ENCODE data around the gene RPL28. TPM values are rescaled to one million over a fixed set of nuclear protein-coding genes. Genes with fewer than 3 reads are reported as not detected.
"Not testable (repeated sequence)": the region's sequence is repeated elsewhere in the genome, so short reads cannot be mapped to it uniquely, and the experiment has no call there.

The RPL28 gene
- total RNA-seq, 1 experiment from 2014 or later, result 543 TPM

GRCh38 chr19:55401390-55401789 lies 15.7 kb downstream of the RPL28 start:
- not testable (repeated sequence) for DNase-seq (ENCODE audit: low read depth in 1 of 2, low spot score in 2 of 2); H3K9me3 ChIP-seq (replicated peaks); H3K4me3 ChIP-seq; H3K27me3 ChIP-seq (replicated peaks); H3K27ac ChIP-seq
- Histone ChIP-seq H3K4me1 (replicated peaks) (peaks cover 35% of the 10 kb centered on the region), H3K36me3 (peaks cover 73% of the 10 kb centered on the region)

GRCh38 chr19:55402509-55402908 lies 16.8 kb downstream of the RPL28 start:
- Histone ChIP-seq H3K4me1 (replicated peaks) (peaks cover 38% of the 10 kb centered on the region), H3K4me3 (no peak overlapping the region), H3K27ac (no peak overlapping the region), H3K27me3 (replicated peaks) (no peaks in the 10 kb centered on the region), H3K9me3 (replicated peaks) (0 out of 2 replicates have a peak, but pooled peaks cover 3% of the 10 kb centered on the region), H3K36me3 (peaks cover 84% of the 10 kb centered on the region)
- DNase-seq (ENCODE audit: low read depth in 1 of 2, low spot score in 2 of 2), result no peak

GRCh38 chr19:55405638-55406037 lies 19.9 kb downstream of the RPL28 start:
- Histone ChIP-seq H3K9me3 (replicated peaks) (peaks cover 6% of the 10 kb centered on the region; the same call in 1 of the 2 replicates), H3K4me3 (peak overlapping the region; percentile 96), H3K27me3 (replicated peaks) (no peaks in the 10 kb centered on the region), H3K4me1 (replicated peaks) (peaks cover 45% of the 10 kb centered on the region), H3K36me3 (peaks cover 70% of the 10 kb centered on the region), H3K27ac (no peak overlapping the region)
- DNase-seq (ENCODE audit: low read depth in 1 of 2, low spot score in 2 of 2), result no peak

GRCh38 chr19:55406091-55406825 lies 20.5 kb downstream of the RPL28 start:
- H3K4me3 ChIP-seq, result peak overlapping the region; percentile 96
- H3K36me3 ChIP-seq, result peaks cover 63% of the 10 kb centered on the region
- H3K4me1 ChIP-seq (replicated peaks), result peaks cover 45% of the 10 kb centered on the region
- H3K9me3 ChIP-seq (replicated peaks), result peaks cover 6% of the 10 kb centered on the region; the same call in 1 of the 2 replicates
- DNase-seq (ENCODE audit: low read depth in 1 of 2, low spot score in 2 of 2), result no peak
- H3K27ac ChIP-seq, result no peak overlapping the region; the same call in 1 of the 2 replicates
- no peaks in the 10 kb centered on the region for H3K27me3 ChIP-seq (replicated peaks)

- DNase-seq (ENCODE audit: low read depth in 1 of 2, low spot score in 2 of 2), result no peak
- H3K27ac ChIP-seq, result peak overlapping the region; percentile 100
- H3K36me3 ChIP-seq, result peaks cover 56% of the 10 kb centered on the region
- H3K9me3 ChIP-seq (replicated peaks), result peaks cover 6% of the 10 kb centered on the region; the same call in 1 of the 2 replicates
- H3K4me3 ChIP-seq, result peak overlapping the region; percentile 96
- no peaks in the 10 kb centered on the region for H3K27me3 ChIP-seq (replicated peaks)
- H3K4me1 ChIP-seq (replicated peaks), result peaks cover 45% of the 10 kb centered on the region
Observed at GRCh38 chr19:55406826-55407549, 21.3 kb downstream of the RPL28 start.

DNA sequence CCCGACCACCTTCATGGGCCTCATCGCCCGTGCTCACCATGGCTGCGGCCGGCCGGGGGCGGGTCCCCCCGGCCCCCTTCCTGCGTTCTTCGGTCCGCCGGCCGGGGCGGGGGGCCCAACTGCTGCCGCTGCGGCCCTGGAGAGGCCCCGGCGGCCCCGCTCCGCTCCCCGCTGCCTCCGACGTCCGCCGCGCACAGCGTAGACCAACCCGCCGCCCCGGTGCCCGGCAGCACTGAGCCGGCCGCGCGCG lies 21.7 kb downstream of the RPL28 start, which contains the start of gene UBE2S:
Gene UBE2S, minus strand, starts transcription at position 239 of the 250 bp plus-strand sequence. Its CDS starts 199 bp downstream, at position 40.
- Histone ChIP-seq H3K4me3 (peak within 1 kb of the TSS; percentile 96), H3K36me3 (peaks cover 51% of the 10 kb centered on the region), H3K4me1 (replicated peaks) (peaks cover 41% of the 10 kb centered on the region), H3K27ac (peak within 1 kb of the TSS; percentile 100)
- DNase-seq (ENCODE audit: low read depth in 1 of 2, low spot score in 2 of 2); H3K9me3 ChIP-seq (replicated peaks); H3K27me3 ChIP-seq (replicated peaks): not testable (repeated sequence)

DNA sequence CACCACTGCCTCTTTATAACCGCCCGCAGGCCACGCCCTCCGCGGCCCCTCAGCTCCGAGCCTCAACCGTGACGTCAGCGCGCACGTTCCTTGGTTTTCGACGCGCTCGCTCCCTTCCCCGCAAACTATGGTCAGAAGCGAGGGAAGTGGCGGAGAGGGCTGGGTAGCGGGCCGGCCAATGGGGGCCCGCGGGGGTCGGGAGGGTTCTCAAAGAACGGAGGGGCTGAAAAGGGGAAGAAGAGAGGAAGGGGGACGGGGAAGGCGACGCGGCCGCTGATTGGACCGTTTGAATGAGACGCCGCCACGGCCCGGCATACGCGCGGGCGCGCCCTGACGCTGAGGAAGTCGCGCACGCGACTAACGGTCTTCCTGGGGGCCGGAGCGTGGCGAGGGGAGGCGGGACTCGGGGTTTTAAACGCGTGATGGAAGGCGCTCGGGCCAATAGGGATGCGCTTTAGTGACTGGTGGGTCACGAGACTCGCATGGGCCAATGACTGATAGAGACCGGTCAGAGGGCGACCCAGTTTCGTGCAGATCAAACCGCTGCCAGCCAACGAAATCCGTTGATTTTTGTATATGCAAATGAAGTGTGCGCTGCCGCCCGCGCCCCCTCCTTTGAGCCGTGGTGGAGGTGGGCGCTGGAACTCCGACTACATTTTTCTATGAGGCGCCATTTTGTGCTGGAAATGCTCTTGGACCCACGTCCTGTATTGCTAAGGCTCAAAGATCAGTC lies 22.2 kb downstream of the RPL28 start:
- Histone ChIP-seq H3K27me3 (replicated peaks) (no peaks in the 10 kb centered on the region), H3K4me1 (replicated peaks) (peaks cover 38% of the 10 kb centered on the region), H3K27ac (peak overlapping the region; percentile 100), H3K36me3 (peaks cover 46% of the 10 kb centered on the region), H3K4me3 (peak overlapping the region; percentile 96), H3K9me3 (replicated peaks) (peaks cover 6% of the 10 kb centered on the region; the same call in 1 of the 2 replicates)
- DNase-seq (ENCODE audit: low read depth in 1 of 2, low spot score in 2 of 2), result peak; percentile 98 to 99

GRCh38 chr19:55408533-55408872 lies 22.8 kb downstream of the RPL28 start:
- H3K9me3 ChIP-seq (replicated peaks), result peaks cover 6% of the 10 kb centered on the region; the same call in 1 of the 2 replicates
- H3K27ac ChIP-seq, result peak overlapping the region; percentile 100
- H3K36me3 ChIP-seq, result peaks cover 41% of the 10 kb centered on the region
- H3K27me3 ChIP-seq (replicated peaks), result no peaks in the 10 kb centered on the region
- peak overlapping the region; percentile 19 for H3K4me3 ChIP-seq
- peaks cover 34% of the 10 kb centered on the region for H3K4me1 ChIP-seq (replicated peaks)
- DNase-seq (ENCODE audit: low read depth in 1 of 2, low spot score in 2 of 2), result no peak

GRCh38 chr19:55409179-55409578 lies 23.4 kb downstream of the RPL28 start:
- not testable (repeated sequence) for DNase-seq (ENCODE audit: low read depth in 1 of 2, low spot score in 2 of 2); H3K9me3 ChIP-seq (replicated peaks); H3K27ac ChIP-seq; H3K4me3 ChIP-seq; H3K27me3 ChIP-seq (replicated peaks)
- H3K36me3 ChIP-seq, result peaks cover 34% of the 10 kb centered on the region
- peaks cover 30% of the 10 kb centered on the region for H3K4me1 ChIP-seq (replicated peaks)

GRCh38 chr19:55410168-55410567 lies 24.4 kb downstream of the RPL28 start:
- peaks cover 6% of the 10 kb centered on the region; the same call in 1 of the 2 replicates for H3K9me3 ChIP-seq (replicated peaks)
- no peaks in the 10 kb centered on the region for H3K27me3 ChIP-seq (replicated peaks)
- H3K27ac ChIP-seq, result no peak overlapping the region
- no peak for DNase-seq (ENCODE audit: low read depth in 1 of 2, low spot score in 2 of 2)
- H3K4me3 ChIP-seq, result no peak overlapping the region
- H3K4me1 ChIP-seq (replicated peaks), result peaks cover 20% of the 10 kb centered on the region
- H3K36me3 ChIP-seq, result peaks cover 24% of the 10 kb centered on the region

- Histone ChIP-seq H3K27me3 (replicated peaks) (peaks cover 7% of the 10 kb centered on the region), H3K27ac (no peak overlapping the region), H3K9me3 (replicated peaks) (no peaks in the 10 kb centered on the region), H3K4me1 (replicated peaks) (no peaks in the 10 kb centered on the region), H3K4me3 (no peak overlapping the region), H3K36me3 (no peaks in the 10 kb centered on the region)
- DNase-seq (ENCODE audit: low read depth in 1 of 2, low spot score in 2 of 2), result peak; percentile 67 to 68
Observed at GRCh38 chr19:55418185-55418584, 32.5 kb downstream of the RPL28 start.

DNA sequence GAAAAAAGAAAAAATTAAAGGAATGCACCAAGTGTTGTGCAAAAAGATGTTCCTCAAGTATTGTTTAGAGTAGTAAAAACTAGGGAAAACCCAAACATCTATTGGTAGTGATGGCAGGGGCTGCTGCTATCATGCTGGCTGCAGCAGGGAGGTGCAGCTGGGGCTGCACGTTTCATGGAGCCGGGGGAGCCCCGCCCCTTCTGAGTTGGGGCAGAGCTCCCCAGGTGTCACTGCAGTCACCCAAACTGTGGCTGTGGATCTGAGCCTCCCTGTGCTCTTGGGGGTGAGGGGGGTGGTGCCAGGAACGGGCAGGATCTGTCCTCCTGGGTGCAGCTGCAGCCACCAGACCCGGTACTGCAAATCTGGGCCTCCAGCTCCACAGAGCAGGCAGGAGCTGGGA lies 33.4 kb downstream of the RPL28 start:
- H3K9me3 ChIP-seq (replicated peaks), result no peaks in the 10 kb centered on the region
- DNase-seq (ENCODE audit: low read depth in 1 of 2, low spot score in 2 of 2), result no peak
- no peaks in the 10 kb centered on the region for H3K36me3 ChIP-seq
- H3K27ac ChIP-seq, result no peak overlapping the region
- no peak overlapping the region for H3K4me3 ChIP-seq
- no peaks in the 10 kb centered on the region for H3K4me1 ChIP-seq (replicated peaks)
- peaks cover 13% of the 10 kb centered on the region for H3K27me3 ChIP-seq (replicated peaks)

DNA sequence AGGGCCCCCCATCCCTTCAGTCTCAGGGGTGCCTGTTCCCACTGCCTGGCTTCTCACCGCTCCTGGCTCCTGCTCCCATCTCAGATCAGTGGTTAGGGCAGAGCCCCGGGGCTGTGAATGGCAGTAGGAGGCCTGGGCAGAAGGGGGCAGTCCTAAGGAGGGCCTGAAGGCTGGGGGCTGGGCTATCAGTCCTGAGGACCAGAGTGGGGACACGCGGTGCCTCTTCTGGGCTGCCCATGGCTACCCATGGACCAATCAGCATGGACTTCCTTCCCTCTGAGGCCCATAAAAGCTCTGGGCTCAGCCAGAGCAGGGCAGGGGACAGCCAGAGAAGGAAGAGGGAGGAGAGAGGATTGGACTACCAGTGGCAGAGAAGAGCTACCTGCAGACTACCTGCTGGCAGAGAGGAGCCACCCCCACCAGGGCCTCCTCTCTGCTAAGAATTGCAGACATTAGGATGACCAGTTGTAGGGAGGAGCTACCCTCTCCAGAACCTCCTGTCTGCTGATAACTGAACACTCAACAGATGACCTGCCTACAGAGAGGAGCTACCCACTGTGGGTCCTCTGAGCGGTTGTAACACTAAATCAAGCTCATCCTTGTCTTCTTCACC lies 34.0 kb downstream of the RPL28 start:
- Histone ChIP-seq H3K27ac (no peak overlapping the region), H3K27me3 (replicated peaks) (peaks cover 16% of the 10 kb centered on the region), H3K4me3 (no peak overlapping the region), H3K36me3 (no peaks in the 10 kb centered on the region), H3K9me3 (replicated peaks) (no peaks in the 10 kb centered on the region), H3K4me1 (replicated peaks) (no peaks in the 10 kb centered on the region)
- no peak for DNase-seq (ENCODE audit: low read depth in 1 of 2, low spot score in 2 of 2)
